Smooth muscle cell (in vitro differentiated cells): ENCODE results near the gene LMO2. TPM values are rescaled to one million over a fixed set of nuclear protein-coding genes. Genes with fewer than 3 reads are reported as not detected.
"Not testable (repeated sequence)": the region's sequence is repeated elsewhere in the genome, so short reads cannot be mapped to it uniquely, and the experiment has no call there.

ENCODE experiments used
- DNase-seq: peaks from one replicate; lab custom pipeline; 2025; ENCODE audit not compliant: unreplicated experiment; lab: John Stamatoyannopoulos, UW
- H2AFZ ChIP-seq: fragments of 200-600 bp; sonication (generic); 2 replicates; pipeline ENCODE4 v1.6.0; 2016; ENCODE audit warnings: antibody characterized with exemption, low read depth, mild to moderate bottlenecking
- H3F3A ChIP-seq: fragments of 200-600 bp; sonication (generic); 2 replicates; pipeline ENCODE4 v1.6.0; 2017; ENCODE audit warnings: antibody characterized with exemption, low read depth
- H3K27ac ChIP-seq: fragments of 200-600 bp; sonication (generic); 2 replicates; pipeline ENCODE4 v1.5.1; 2016; ENCODE audit warnings: low read depth, mild to moderate bottlenecking
- H3K27me3 ChIP-seq: fragments of 200-600 bp; sonication (generic); 2 replicates; pipeline ENCODE4 v1.6.1; 2016; ENCODE audit warnings: low read depth, mild to moderate bottlenecking
- H3K36me3 ChIP-seq: fragments of 200-600 bp; sonication (generic); 2 replicates; pipeline ENCODE4 v1.5.1; 2016; ENCODE audit warnings: low read depth
- H3K4me1 ChIP-seq: fragments of 200-600 bp; sonication (generic); 2 replicates; pipeline ENCODE4 v1.5.1; 2016; ENCODE audit warnings: low read depth
- H3K4me2 ChIP-seq: fragments of 200-600 bp; sonication (generic); 2 replicates; pipeline ENCODE4 v1.6.0; 2016; ENCODE audit warnings: mild to moderate bottlenecking
- H3K4me3 ChIP-seq: fragments of 200-600 bp; sonication (generic); 2 replicates; pipeline ENCODE4 v1.5.1; 2016; ENCODE audit warnings: mild to moderate bottlenecking
- H3K79me2 ChIP-seq: fragments of 200-600 bp; sonication (generic); 2 replicates; pipeline ENCODE4 v1.6.0; 2016; ENCODE audit warnings: low read depth, mild to moderate bottlenecking
- H3K9ac ChIP-seq: fragments of 200-600 bp; sonication (generic); 2 replicates; pipeline ENCODE4 v1.6.0; 2016; ENCODE audit warnings: low read depth
- H3K9me3 ChIP-seq: fragments of 200-600 bp; sonication (generic); replicated peaks from 2 replicates; pipeline ENCODE4 v1.5.1; 2016; ENCODE audit warnings: low read depth
- H4K20me1 ChIP-seq: fragments of 200-600 bp; sonication (generic); 2 replicates; pipeline ENCODE4 v1.6.0; 2016; ENCODE audit warnings: low read depth
- WGBS: methylation state at CpG from one replicate; pipeline ENCODE4 v1.1.7; 2016; ENCODE audit warnings: low lambda C conversion rate; 5-methylcytosine and 5-hydroxymethylcytosine counted together
- polyA plus RNA-seq: library from polyadenylated mRNA; unstranded; fragments of >200 nt; fragmentation: Nextera tagmentation; extraction: Ambion mirVana; gene quantifications from 2 replicates; pipeline ENCODE4 v1.2.1, GENCODE V29; 2016
- total RNA-seq: library from RNA; depleted of rRNA; stranded (reverse); fragments of >200 nt; gene quantifications from 2 replicates; pipeline ENCODE4 v1.2.3, GENCODE V29; 2014
- TF ChIP-seq, protein P1 (sequence below): fragments of 200-600 bp; sonication (generic); IDR thresholded peaks from 2 replicates; pipeline ENCODE4 v1.5.1; 2017; ENCODE audit warnings: borderline replicate concordance, mild to moderate bottlenecking, antibody characterized with exemption; ENCODE audit not compliant: insufficient read depth, poor library complexity, severe bottlenecking

LMO2 gene
- total and polyA plus RNA-seq, 2 experiments from 2014 or later, result 2.7 to 3.8 TPM

- Histone ChIP-seq H3F3A (peaks cover 7% of the 10 kb centered on the region), H3K36me3 (no peaks in the 10 kb centered on the region), H3K9me3 (no peaks in the 10 kb centered on the region), H3K27ac (peak overlapping the region; percentile 64), H3K4me1 (peaks cover 8% of the 10 kb centered on the region), H3K4me2 (peak overlapping the region; percentile 64), H3K79me2 (no peaks in the 10 kb centered on the region), H2AFZ (no peak overlapping the region), H3K9ac (no peak overlapping the region), H4K20me1 (no peaks in the 10 kb centered on the region), H3K27me3 (no peaks in the 10 kb centered on the region), H3K4me3 (no peak overlapping the region)
- DNase-seq, result no peak
- TF ChIP-seq, protein P1, sequence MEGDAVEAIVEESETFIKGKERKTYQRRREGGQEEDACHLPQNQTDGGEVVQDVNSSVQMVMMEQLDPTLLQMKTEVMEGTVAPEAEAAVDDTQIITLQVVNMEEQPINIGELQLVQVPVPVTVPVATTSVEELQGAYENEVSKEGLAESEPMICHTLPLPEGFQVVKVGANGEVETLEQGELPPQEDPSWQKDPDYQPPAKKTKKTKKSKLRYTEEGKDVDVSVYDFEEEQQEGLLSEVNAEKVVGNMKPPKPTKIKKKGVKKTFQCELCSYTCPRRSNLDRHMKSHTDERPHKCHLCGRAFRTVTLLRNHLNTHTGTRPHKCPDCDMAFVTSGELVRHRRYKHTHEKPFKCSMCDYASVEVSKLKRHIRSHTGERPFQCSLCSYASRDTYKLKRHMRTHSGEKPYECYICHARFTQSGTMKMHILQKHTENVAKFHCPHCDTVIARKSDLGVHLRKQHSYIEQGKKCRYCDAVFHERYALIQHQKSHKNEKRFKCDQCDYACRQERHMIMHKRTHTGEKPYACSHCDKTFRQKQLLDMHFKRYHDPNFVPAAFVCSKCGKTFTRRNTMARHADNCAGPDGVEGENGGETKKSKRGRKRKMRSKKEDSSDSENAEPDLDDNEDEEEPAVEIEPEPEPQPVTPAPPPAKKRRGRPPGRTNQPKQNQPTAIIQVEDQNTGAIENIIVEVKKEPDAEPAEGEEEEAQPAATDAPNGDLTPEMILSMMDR, result no peak
- 84% methylated on average over 5 of the region's 5 CpGs for WGBS
These were observed 32.5 kb upstream of the LMO2 start for GRCh38 chr11:33924341-33924740.

DNA sequence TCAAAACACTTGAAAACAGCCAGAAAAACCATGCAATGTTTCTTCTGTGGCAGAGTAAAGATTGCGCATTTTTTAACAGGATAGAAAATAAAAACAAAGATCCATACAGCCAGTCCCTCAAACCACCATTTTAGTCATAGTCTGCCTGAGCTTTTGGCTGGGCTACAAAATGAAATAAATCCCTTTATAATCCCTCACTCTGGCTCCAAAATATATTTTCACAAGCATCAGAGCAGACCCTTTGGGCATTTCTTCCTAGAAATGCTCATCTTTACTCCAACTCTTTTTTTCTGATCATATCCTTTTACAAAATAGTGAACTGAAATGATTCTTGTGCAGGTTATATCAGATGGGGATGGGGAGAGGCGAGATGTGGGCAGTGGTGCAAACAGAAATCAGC, 31.8 kb upstream of the LMO2 start:
- TF ChIP-seq, protein P1, result no peak
- 73% methylated on average over 2 of the region's 2 CpGs for WGBS
- peaks cover 8% of the 10 kb centered on the region for H3K4me1 ChIP-seq

GRCh38 chr11:33920838-33921613, 29.1 kb upstream of the LMO2 start:
- no peak for DNase-seq
- WGBS, result 64% methylated on average over 8 of the region's 8 CpGs
- H3K27me3 ChIP-seq, result no peaks in the 10 kb centered on the region
- H4K20me1 ChIP-seq, result no peaks in the 10 kb centered on the region
- H3K4me2 ChIP-seq, result peak overlapping the region; percentile 46
- TF ChIP-seq, protein P1, result no peak
- H2AFZ ChIP-seq, result no peak overlapping the region
- H3K4me1 ChIP-seq, result peaks cover 8% of the 10 kb centered on the region
- no peaks in the 10 kb centered on the region for H3K9me3 ChIP-seq
- no peaks in the 10 kb centered on the region for H3K36me3 ChIP-seq
- peaks cover 7% of the 10 kb centered on the region for H3F3A ChIP-seq
- H3K27ac ChIP-seq, result no peak overlapping the region
- no peak overlapping the region for H3K9ac ChIP-seq
- no peak overlapping the region for H3K4me3 ChIP-seq
- H3K79me2 ChIP-seq, result no peaks in the 10 kb centered on the region

More for the DNA sequence above, 31.8 kb upstream of the LMO2 start:
- no peaks in the 10 kb centered on the region for H4K20me1 ChIP-seq
- no peaks in the 10 kb centered on the region for H3K27me3 ChIP-seq
- no peaks in the 10 kb centered on the region for H3K79me2 ChIP-seq
- DNase-seq, result no peak
- H3K4me2 ChIP-seq, result peak overlapping the region; percentile 64
- peak overlapping the region; percentile 43 for H2AFZ ChIP-seq
- H3K36me3 ChIP-seq, result no peaks in the 10 kb centered on the region
- peak overlapping the region; percentile 6 for H3K9ac ChIP-seq
- no peaks in the 10 kb centered on the region for H3K9me3 ChIP-seq
- H3K27ac ChIP-seq, result peak overlapping the region; percentile 64
- H3F3A ChIP-seq, result peaks cover 7% of the 10 kb centered on the region
- H3K4me3 ChIP-seq, result no peak overlapping the region

- H3K27me3 ChIP-seq, result no peaks in the 10 kb centered on the region
- TF ChIP-seq, protein P1, result no peak
- 71% methylated on average over 1 of the region's 1 CpG for WGBS
These were observed 27.8 kb upstream of the LMO2 start for GRCh38 chr11:33919645-33920044.

DNA sequence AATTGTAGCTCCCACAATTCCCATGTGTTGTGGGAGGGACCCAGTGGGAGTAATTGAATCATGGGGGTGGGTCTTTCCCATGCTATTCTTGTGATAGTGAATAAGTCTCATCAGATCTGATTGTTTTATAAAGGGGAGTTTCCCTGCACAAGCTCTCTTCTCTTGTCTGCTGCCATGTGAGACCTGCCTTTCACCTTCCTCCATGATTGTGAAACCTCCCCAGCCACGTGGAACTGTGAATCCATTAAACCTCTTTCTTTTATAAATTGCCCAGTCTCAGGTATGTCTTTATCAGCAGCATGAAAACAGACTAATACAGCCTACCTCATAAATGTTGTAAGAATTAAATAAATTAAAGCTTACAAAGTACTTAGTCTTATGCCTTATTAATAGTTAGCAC, 25.5 kb upstream of the LMO2 start:
- not testable (repeated sequence) for H3K4me1 ChIP-seq, H2AFZ ChIP-seq, H3K27ac ChIP-seq, DNase-seq, H4K20me1 ChIP-seq, H3K9me3 ChIP-seq, H3F3A ChIP-seq, H3K27me3 ChIP-seq, H3K79me2 ChIP-seq, H3K4me3 ChIP-seq, H3K36me3 ChIP-seq, H3K4me2 ChIP-seq, H3K9ac ChIP-seq
- 64% methylated on average over 1 of the region's 1 CpG for WGBS

More at GRCh38 chr11:33919645-33920044, 27.8 kb upstream of the LMO2 start:
- Histone ChIP-seq H3K79me2 (no peaks in the 10 kb centered on the region), H3K4me2 (no peak overlapping the region), H3K4me3 (no peak overlapping the region), H3K27ac (no peak overlapping the region), H3K9me3 (no peaks in the 10 kb centered on the region), H3K4me1 (peaks cover 8% of the 10 kb centered on the region), H3K36me3 (no peaks in the 10 kb centered on the region), H4K20me1 (no peaks in the 10 kb centered on the region), H3F3A (peaks cover 7% of the 10 kb centered on the region), H2AFZ (no peak overlapping the region), H3K9ac (no peak overlapping the region)
- no peak for DNase-seq
